ENCODE results near the gene LONRF2.

- TF ChIP-seq CTCF (IDR thresholded peaks at IDR 0.05; ENCODE audit: low read depth, low read length, poor library complexity, severe bottlenecking) (no peak), EZH2phosphoT487 (IDR thresholded peaks at IDR 0.05; ENCODE audit: borderline replicate concordance, low read length) (no peak)
Observed at GRCh38 chr2:100269889-100270288, 52.4 kb downstream of the LONRF2 start.

Data from DOHH2 (cell line).